MCF 10A (cell line): ENCODE results near the gene SYNPO. TPM values are rescaled to one million over a fixed set of nuclear protein-coding genes. Genes with fewer than 3 reads are reported as not detected.

ENCODE experiments used
- BruUV-seq: library from RNA; stranded (reverse); fragments of 400-500 nt; replicated peaks from 2 replicates; lab custom pipeline; 2021; lab: Mats Ljungman, UMichigan
- CTCF ChIA-PET: fragments of 300-600 bp; sonication (Branson Sonifier 250); formaldehyde crosslinking; extraction: SDS; loops from one replicate; lab custom pipeline; 2021; ENCODE audit warnings: antibody characterized with exemption, inconsistent platforms; lab: Yijun Ruan, JAX
- POLR2A ChIA-PET: fragments of 300-600, 350-650 bp; sonication (Branson Sonifier 250); formaldehyde crosslinking; extraction: SDS; loops from one replicate; lab custom pipeline; 2020; ENCODE audit warnings: antibody characterized with exemption, inconsistent platforms; lab: Yijun Ruan, JAX
- DNase-seq: peaks from one replicate; pipeline ENCODE4 v3.0.0-alpha.2; 2018; ENCODE audit not compliant: unreplicated experiment
- H3K27ac Mint-ChIP-seq: one replicate; pipeline ENCODE4 v1.8.0; 2022; ENCODE audit warnings: mild to moderate bottlenecking, low read depth, mixed read lengths; ENCODE audit not compliant: unreplicated experiment
- H3K27me3 Mint-ChIP-seq: one replicate; pipeline ENCODE4 v1.8.0; 2022; ENCODE audit warnings: mixed read lengths; ENCODE audit not compliant: insufficient read depth, unreplicated experiment
- H3K36me3 Mint-ChIP-seq: one replicate; pipeline ENCODE4 v1.8.0; 2022; ENCODE audit warnings: mild to moderate bottlenecking, moderate library complexity, mixed read lengths; ENCODE audit not compliant: insufficient read depth, unreplicated experiment
- H3K4me1 Mint-ChIP-seq: one replicate; pipeline ENCODE4 v1.8.0; 2022; ENCODE audit warnings: mixed read lengths; ENCODE audit not compliant: insufficient read depth, unreplicated experiment
- H3K4me3 Mint-ChIP-seq: one replicate; pipeline ENCODE4 v1.8.0; 2022; ENCODE audit warnings: mild to moderate bottlenecking, moderate library complexity, mixed read lengths; ENCODE audit not compliant: unreplicated experiment
- H3K9me3 Mint-ChIP-seq: one replicate; pipeline ENCODE4 v1.8.0; 2022; ENCODE audit warnings: mixed read lengths; ENCODE audit not compliant: unreplicated experiment
- CTCF ChIP-seq: fragments of 200-600 bp; IDR thresholded peaks from one replicate; pipeline ENCODE4 v1.8.0; 2022; ENCODE audit warnings: antibody characterized with exemption, mild to moderate bottlenecking; ENCODE audit not compliant: unreplicated experiment
- intact Hi-C: fragments of 100-400 bp; cut with micrococcal nuclease; formaldehyde crosslinking; loops from 2 replicates; pipeline ENCODE4 v1.14.1; 2022
- total RNA-seq: library from RNA; stranded (reverse); gene quantifications from 2 replicates; pipeline ENCODE4 v1.2.3, GENCODE V29; 2022

The SYNPO gene
- total RNA-seq, 1 experiment from 2014 or later: 6.3 TPM

- H3K9me3 Mint-ChIP-seq: no peaks in the 10 kb centered on the region
- BruUV-seq: no TSS peak
- TF ChIP-seq CTCF: no peak
- no peaks in the 10 kb centered on the region for H3K36me3 Mint-ChIP-seq
- intact Hi-C loops: no loop called here
- H3K4me3 Mint-ChIP-seq: no peak overlapping the region
- ChIA-PET CTCF (no interaction called here), POLR2A (no interaction called here)
- H3K27ac Mint-ChIP-seq: no peak overlapping the region
- peaks cover 18% of the 10 kb centered on the region for H3K4me1 Mint-ChIP-seq
- DNase-seq: no peak
- no peaks in the 10 kb centered on the region for H3K27me3 Mint-ChIP-seq
Measured at GRCh38 chr5:150611026-150611425, 29.4 kb upstream of the SYNPO start.

- Mint-ChIP-seq H3K36me3 (no peaks in the 10 kb centered on the region), H3K27ac (no peak overlapping the region), H3K4me1 (peaks cover 31% of the 10 kb centered on the region), H3K4me3 (no peak overlapping the region), H3K9me3 (no peaks in the 10 kb centered on the region), H3K27me3 (no peaks in the 10 kb centered on the region)
- TF ChIP-seq CTCF: no peak
- BruUV-seq: no TSS peak
- DNase-seq: no peak
- ChIA-PET POLR2A (interaction anchor here (0.8 to 1.2 kb wide), 6 partner anchors 9 to 89 kb away, joined by 3 to 5 read pairs (median 4); partner anchors contain the start of gene RBM22), CTCF (interaction anchor here (0.6 to 1.5 kb wide), 9 partner anchors 9 to 748 kb away, joined by 3 to 7 read pairs (median 3); no protein-coding TSS in a partner anchor)
- intact Hi-C loops: no loop called here
Measured at GRCh38 chr5:150612405-150612804, 28.1 kb upstream of the SYNPO start.

GRCh38 chr5:150612905-150613670 is 27.4 kb upstream of the SYNPO start:
- H3K27me3 Mint-ChIP-seq: no peaks in the 10 kb centered on the region
- CTCF ChIA-PET: interaction anchor here (0.6 to 1.5 kb wide), 9 partner anchors 8 to 749 kb away, joined by 3 to 7 read pairs (median 3); no protein-coding TSS in a partner anchor

More at GRCh38 chr5:150612905-150613670, 27.4 kb upstream of the SYNPO start:
- intact Hi-C loops: no loop called here
- BruUV-seq: no TSS peak
- no peaks in the 10 kb centered on the region for H3K9me3 Mint-ChIP-seq
- TF ChIP-seq CTCF: no peak
- no peaks in the 10 kb centered on the region for H3K36me3 Mint-ChIP-seq
- no peak overlapping the region for H3K4me3 Mint-ChIP-seq
- no peak overlapping the region for H3K27ac Mint-ChIP-seq
- POLR2A ChIA-PET: interaction anchor here (0.8 to 1.2 kb wide), 6 partner anchors 10 to 88 kb away, joined by 3 to 5 read pairs (median 4); partner anchors contain the start of gene RBM22
- peak; percentile 66 for DNase-seq
- H3K4me1 Mint-ChIP-seq: peaks cover 33% of the 10 kb centered on the region
